ENCODE data around the gene AHRR.

Gene AHRR

GRCh38 chr5:417301-418161 is 96.0 kb downstream of the AHRR start:
- no peak for DNase-seq

- DNase-seq, result no peak
These were observed 96.9 kb downstream of the AHRR start for GRCh38 chr5:418162-419121.

GRCh38 chr5:419970-420369 is 98.5 kb downstream of the AHRR start:
- no peak for DNase-seq

DNA sequence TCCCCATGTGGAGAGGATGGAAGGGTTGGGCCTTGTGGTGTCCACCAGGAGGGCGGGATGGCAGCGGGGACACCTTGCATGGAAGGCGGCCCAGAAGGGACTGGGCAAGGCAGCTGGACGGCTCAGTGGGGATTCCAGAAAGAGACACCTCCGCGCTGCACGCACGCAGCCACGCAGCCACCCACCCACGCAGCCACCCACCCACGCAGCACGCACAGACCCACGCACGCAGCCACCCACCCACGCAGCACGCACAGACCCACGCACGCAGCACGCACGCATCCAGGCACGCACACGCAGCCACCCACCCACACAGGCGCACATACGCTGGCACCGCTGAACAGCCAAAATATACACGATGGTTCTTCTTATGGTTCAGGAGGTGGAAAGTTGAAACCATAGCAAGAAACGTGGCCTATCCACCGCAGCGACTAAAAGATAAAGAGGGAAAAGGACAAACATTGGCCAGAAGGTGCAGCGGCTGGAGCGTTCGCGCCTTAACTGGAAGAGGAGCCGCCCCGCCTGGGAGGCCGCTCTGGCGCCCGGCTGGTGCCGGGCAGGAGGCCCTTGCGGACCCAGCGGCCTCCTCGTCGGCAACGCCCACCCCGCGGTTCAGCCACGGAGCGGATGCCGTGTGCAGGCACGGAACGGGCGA is 99.2 kb downstream of the AHRR start:
- no peak for DNase-seq

DNA sequence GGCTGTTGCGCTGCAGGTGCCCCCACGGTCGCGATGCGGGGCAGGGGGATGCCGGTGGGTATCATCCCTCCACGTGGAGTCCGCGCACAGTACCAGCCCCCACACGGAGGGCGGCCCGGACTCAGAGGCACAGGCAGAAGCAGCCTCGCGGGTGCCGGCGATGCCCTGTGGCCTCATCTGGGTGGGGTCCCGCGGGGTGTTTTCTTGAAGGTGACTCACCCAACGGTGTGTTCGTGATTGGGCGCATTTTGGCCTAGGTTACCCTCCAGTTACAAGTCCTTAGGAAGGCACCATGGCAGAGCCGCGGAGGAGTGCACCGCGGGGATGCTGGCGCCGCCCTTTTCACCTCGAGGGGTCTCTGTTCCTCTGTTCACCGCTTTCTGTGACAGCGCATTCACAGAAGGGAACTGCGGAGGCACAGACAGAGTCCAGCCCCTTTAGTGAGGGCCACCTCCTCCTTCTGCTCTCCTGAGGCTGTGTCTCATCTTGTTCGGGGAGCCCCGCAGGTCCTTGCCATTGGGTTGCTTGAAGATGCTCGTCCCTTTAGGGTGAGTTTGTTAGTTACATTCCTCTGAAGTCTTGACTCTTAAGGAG is 99.9 kb downstream of the AHRR start:
- DNase-seq, result no peak

DNA sequence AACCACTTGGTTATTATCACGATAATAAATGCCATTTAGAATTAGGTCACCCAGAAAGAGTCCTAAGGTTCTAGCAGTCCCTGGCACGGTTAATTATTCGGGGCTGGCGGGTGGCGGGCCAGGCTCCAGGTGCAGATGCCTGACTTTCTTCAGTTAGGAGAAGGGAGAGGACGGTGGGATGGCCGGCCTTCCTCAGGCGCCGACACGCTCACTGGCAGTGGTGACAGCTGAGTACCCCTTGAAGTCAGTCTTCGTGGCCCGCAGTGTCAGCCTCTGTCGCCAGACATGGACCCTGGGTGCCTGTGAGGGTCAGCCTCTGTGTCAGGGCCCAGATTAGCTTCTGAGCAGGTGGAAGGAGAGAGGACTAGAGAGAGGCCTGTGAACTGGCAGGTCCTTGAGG is 100.4 kb downstream of the AHRR start:
- no peak for DNase-seq

DNA sequence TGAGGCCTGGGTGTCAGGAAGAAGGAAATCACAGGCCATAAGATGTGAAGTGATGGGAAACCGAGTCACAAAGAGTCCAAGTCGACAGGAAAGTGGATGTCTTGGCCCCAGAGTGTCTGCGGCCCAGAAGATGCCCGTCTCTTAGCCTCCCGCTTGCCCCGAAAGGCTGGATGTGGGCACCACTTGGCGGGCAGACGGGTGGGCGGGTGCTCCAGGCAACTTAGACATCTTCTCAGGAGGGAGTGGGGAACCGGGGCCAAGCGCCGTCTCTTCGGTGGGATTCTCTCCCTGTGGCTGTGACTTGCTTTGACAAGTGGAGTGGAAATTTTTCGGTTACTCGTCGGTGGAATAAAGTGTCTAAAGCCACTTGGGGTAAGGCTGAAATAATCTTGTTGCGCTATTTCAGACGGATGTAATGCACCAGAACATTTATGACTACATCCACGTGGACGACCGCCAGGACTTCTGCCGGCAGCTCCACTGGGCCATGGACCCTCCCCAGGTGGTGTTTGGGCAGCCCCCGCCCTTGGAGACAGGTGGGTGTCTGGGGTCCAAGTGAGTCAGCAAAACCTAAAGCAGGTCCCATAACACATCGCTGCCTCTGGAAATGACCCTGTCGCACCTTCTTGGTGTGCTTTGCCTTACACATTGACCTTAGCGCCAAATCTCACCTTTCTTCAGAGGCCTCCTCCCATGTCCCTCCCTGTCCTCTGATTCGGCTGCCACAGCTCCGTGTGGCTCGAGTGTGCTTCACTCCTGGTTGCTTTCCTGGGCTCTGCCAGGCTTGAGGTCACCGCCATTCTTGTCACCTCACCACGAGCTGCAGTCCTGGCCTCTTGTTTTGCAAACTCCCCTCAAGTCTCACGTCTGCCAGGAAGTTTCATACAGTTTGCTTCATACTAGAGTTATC is 101.1 kb downstream of the AHRR start:
- DNase-seq, result no peak

- DNase-seq, result no peak
These were observed 101.7 kb downstream of the AHRR start for GRCh38 chr5:423233-423565.

- DNase-seq, result no peak
These were observed 102.2 kb downstream of the AHRR start for GRCh38 chr5:423626-424261.

DNA sequence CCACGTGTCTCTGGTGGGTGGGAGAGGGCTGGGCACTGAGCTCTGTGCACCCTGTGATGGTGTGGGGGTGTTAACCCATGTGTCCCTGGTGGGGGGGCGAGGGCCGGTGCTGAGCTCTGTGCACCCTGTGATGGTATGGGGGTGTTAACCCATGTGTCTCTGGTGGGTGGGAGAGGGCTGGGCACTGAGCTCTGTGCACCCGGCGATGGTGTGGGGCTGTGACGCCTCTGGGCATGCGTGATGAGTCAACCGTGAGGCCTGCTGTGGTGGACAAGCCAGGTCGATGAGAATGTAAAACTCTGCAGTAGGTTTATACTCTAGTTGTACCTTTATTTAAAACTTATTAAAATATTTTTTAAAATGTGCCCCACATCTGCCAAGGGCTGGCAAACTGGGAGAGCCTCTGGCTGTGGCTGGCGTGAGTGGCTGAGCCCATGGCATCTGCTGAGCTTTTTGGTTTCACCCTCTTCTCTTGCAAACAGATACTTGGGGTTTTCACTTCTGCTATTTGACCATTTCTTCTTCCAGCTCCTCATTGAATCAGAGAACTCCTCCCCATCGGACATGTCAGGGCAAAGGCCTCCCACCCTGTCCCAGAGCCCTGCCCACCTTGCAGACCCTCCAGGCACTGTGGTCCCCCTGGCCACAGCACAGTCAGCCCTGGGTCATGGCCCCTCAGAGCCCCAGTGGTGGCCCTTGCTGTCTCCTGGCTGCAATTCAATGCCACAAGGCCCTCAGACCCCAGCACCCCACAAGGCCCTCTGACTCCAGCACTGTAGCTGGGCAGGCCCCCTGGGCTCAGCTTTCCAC is 103.0 kb downstream of the AHRR start:
- DNase-seq, result no peak

DNA sequence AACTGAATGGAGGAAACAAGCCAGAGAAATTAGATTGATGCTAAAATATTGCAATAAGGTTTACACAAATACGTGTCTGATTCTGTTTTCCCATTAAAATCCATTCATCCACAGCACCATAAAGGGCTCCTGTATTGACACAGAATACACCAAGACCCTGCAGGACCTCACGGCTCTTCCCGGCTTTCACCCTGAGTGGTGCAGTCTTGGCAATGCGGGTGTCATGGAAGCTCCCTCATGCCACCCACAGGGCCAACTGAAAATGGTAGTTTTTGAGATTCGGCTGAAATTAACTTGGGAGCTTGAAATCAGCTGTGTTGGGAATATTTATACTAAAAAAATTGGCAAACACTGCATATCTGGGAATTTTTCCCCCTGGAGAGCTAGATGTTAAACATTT is 104.2 kb downstream of the AHRR start:
- no peak for DNase-seq

- no peak for DNase-seq
These were observed 105.0 kb downstream of the AHRR start for GRCh38 chr5:426392-426976.

GRCh38 chr5:427415-428087 is 106.0 kb downstream of the AHRR start:
- DNase-seq, result no peak

- DNase-seq, result no peak
These were observed 106.7 kb downstream of the AHRR start for GRCh38 chr5:428219-428618.

- DNase-seq, result no peak
These were observed 107.4 kb downstream of the AHRR start for GRCh38 chr5:428754-429452.

- DNase-seq, result no peak
These were observed 108.1 kb downstream of the AHRR start for GRCh38 chr5:429453-430188.

DNA sequence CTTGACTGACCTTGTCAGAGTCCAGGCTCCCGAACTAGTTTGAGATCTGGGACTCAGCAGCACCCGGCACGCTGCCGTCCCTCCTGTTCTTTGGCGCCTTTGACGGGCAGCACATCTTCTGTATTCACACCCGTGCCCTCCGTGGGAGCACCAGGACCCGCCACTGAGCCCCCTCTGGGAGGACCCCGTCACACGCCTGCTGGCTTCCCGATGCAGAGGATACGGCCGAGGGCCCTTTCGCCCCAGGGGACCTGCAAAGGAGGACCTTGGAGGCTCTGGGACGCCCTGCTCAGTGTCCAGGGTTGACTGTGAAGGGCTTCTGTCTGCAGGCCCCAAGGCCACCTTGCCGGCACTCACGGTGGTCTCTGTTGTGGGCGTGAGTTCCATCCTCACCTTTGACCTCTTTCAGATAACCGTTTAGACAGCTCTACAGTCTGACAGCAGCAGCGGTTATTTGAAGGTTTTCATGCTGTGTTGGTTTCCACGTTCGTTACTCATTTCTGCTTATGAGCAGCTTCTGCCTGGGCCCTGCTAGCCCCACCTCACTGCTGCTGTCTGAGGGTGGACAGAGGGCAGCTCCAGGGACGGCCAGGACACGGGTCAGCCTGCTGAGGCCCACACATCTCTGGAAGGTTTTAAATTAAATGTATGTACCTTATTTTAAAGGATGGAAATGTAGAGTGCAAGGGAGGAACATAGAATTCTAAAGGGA is 108.9 kb downstream of the AHRR start:
- DNase-seq, result no peak
